HepG2 (cell line): Measurements from ENCODE around the gene RAPGEF5.

ENCODE experiments used
- CEBPB ChIP-seq: IDR thresholded peaks from 2 replicates; pipeline ENCODE4 v1.6.1; 2011; ENCODE audit warnings: low read depth, low read length, improper control_type of control experiment, borderline replicate concordance
- ESRRA ChIP-seq: sonication (generic); formaldehyde crosslinking; IDR thresholded peaks from 2 replicates; pipeline ENCODE4 v1.5.1; 2020; ENCODE audit warnings: mild to moderate bottlenecking, low read depth, missing genetic modification reagents
- NFIC ChIP-seq: IDR thresholded peaks from 2 replicates; pipeline ENCODE4 v1.6.1; 2012; ENCODE audit warnings: mild to moderate bottlenecking, low read length, inconsistent platforms
- NFRKB ChIP-seq: fragments of 450-650 bp; IDR thresholded peaks from 2 replicates; pipeline ENCODE4 v1.6.1; 2017
- RNF2 ChIP-seq: fragments of 450-650 bp; conservative IDR thresholded peaks from 2 replicates; pipeline ENCODE4 v1.6.1; 2016; ENCODE audit warnings: low read depth
- SMARCC2 ChIP-seq: fragments of 450-650 bp; IDR thresholded peaks from 2 replicates; pipeline ENCODE4 v1.6.1; 2017; ENCODE audit warnings: antibody characterized with exemption, mild to moderate bottlenecking
- SP1 ChIP-seq, 2 experiments: fragments of 450-650 bp in 1 of 2; sonication (generic) in 1 of 2; formaldehyde crosslinking in 1 of 2; IDR thresholded peaks; 2 replicates each; pipeline versions ENCODE4 v1.4.0 to v1.6.1; 2016 to 2020; ENCODE audit warnings: missing genetic modification reagents in 1 of 2
- ZBTB21 ChIP-seq: sonication (generic); formaldehyde crosslinking; IDR thresholded peaks from 2 replicates; pipeline ENCODE4 v1.4.0; 2020; ENCODE audit warnings: missing genetic modification reagents
- ZMYM3 ChIP-seq: sonication (generic); formaldehyde crosslinking; IDR thresholded peaks from 2 replicates; pipeline ENCODE4 v1.5.1; 2020; ENCODE audit warnings: mild to moderate bottlenecking, missing genetic modification reagents
- ZNF296 ChIP-seq: sonication (generic); formaldehyde crosslinking; conservative IDR thresholded peaks from 2 replicates; pipeline ENCODE4 v1.5.0; 2020; ENCODE audit warnings: mild to moderate bottlenecking, missing genetic modification reagents
- ZNF569 ChIP-seq: sonication (generic); formaldehyde crosslinking; IDR thresholded peaks from 2 replicates; pipeline ENCODE4 v1.5.0; 2020; ENCODE audit warnings: mild to moderate bottlenecking, missing genetic modification reagents, moderate library complexity, borderline replicate concordance
- TF ChIP-seq, protein P1 (sequence below): sonication (generic); formaldehyde crosslinking; IDR thresholded peaks from 2 replicates; pipeline ENCODE4 v1.4.0; 2020; ENCODE audit warnings: missing genetic modification reagents, borderline replicate concordance
- TF ChIP-seq, protein P2 (sequence below), 2 experiments: sonication (generic) in 1 of 2; formaldehyde crosslinking in 1 of 2; IDR thresholded peaks; 2 replicates each; pipeline versions ENCODE4 v1.5.1 to v1.6.1; 2011 to 2020; ENCODE audit warnings: borderline replicate concordance in 1 of 2, low read depth in 1 of 2, low read length in 1 of 2, mild to moderate bottlenecking in 1 of 2, missing genetic modification reagents in 1 of 2, moderate library complexity in 1 of 2
- TF ChIP-seq, protein P3 (sequence below): sonication (generic); formaldehyde crosslinking; IDR thresholded peaks from 2 replicates; pipeline ENCODE4 v1.4.0; 2020; ENCODE audit warnings: missing genetic modification reagents

DNA sequence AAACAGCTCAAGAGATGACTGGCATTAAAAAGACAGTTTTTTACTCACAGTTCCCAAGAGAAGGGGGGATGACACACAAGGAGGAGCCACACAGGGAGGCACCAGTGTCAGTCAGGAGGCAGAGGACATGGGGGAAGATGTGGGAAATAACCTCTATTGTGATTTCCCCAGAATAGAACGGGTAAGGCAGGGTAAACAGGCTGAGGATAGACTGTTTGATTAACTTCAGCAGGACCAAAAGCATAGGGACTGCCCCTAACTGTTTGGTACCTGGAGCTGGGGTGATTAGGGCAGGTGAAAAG is 60.7 kb downstream of the RAPGEF5 start:
- TF ChIP-seq ZNF296 (CRISPR knock-in tag) (no peak), ZBTB21 (CRISPR knock-in tag) (no peak), NFRKB (no peak), SMARCC2 (no peak), RNF2 (no peak), CEBPB (no peak), NFIC (no peak), ESRRA (CRISPR knock-in tag) (no peak), ZNF569 (CRISPR knock-in tag) (no peak), SP1 (IDR thresholded peaks at IDR 0.05) (no peak), SP1 (CRISPR knock-in tag; IDR thresholded peaks at IDR 0.05) (no peak), ZMYM3 (CRISPR knock-in tag) (no peak)
- TF ChIP-seq, protein P1, sequence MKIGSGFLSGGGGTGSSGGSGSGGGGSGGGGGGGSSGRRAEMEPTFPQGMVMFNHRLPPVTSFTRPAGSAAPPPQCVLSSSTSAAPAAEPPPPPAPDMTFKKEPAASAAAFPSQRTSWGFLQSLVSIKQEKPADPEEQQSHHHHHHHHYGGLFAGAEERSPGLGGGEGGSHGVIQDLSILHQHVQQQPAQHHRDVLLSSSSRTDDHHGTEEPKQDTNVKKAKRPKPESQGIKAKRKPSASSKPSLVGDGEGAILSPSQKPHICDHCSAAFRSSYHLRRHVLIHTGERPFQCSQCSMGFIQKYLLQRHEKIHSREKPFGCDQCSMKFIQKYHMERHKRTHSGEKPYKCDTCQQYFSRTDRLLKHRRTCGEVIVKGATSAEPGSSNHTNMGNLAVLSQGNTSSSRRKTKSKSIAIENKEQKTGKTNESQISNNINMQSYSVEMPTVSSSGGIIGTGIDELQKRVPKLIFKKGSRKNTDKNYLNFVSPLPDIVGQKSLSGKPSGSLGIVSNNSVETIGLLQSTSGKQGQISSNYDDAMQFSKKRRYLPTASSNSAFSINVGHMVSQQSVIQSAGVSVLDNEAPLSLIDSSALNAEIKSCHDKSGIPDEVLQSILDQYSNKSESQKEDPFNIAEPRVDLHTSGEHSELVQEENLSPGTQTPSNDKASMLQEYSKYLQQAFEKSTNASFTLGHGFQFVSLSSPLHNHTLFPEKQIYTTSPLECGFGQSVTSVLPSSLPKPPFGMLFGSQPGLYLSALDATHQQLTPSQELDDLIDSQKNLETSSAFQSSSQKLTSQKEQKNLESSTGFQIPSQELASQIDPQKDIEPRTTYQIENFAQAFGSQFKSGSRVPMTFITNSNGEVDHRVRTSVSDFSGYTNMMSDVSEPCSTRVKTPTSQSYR (CRISPR knock-in tag), result no peak
- TF ChIP-seq, protein P2, sequence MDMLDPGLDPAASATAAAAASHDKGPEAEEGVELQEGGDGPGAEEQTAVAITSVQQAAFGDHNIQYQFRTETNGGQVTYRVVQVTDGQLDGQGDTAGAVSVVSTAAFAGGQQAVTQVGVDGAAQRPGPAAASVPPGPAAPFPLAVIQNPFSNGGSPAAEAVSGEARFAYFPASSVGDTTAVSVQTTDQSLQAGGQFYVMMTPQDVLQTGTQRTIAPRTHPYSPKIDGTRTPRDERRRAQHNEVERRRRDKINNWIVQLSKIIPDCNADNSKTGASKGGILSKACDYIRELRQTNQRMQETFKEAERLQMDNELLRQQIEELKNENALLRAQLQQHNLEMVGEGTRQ (IDR thresholded peaks at IDR 0.05; ENCODE audit: low read depth, low read length), result no peak
- TF ChIP-seq, protein P2 (CRISPR knock-in tag; IDR thresholded peaks at IDR 0.05; ENCODE audit: borderline replicate concordance), result no peak
- TF ChIP-seq, protein P3, sequence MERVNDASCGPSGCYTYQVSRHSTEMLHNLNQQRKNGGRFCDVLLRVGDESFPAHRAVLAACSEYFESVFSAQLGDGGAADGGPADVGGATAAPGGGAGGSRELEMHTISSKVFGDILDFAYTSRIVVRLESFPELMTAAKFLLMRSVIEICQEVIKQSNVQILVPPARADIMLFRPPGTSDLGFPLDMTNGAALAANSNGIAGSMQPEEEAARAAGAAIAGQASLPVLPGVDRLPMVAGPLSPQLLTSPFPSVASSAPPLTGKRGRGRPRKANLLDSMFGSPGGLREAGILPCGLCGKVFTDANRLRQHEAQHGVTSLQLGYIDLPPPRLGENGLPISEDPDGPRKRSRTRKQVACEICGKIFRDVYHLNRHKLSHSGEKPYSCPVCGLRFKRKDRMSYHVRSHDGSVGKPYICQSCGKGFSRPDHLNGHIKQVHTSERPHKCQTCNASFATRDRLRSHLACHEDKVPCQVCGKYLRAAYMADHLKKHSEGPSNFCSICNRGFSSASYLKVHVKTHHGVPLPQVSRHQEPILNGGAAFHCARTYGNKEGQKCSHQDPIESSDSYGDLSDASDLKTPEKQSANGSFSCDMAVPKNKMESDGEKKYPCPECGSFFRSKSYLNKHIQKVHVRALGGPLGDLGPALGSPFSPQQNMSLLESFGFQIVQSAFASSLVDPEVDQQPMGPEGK, result no peak
